ENCODE results near the gene C9orf72. TPM values are rescaled to one million over a fixed set of nuclear protein-coding genes. Genes with fewer than 3 reads are reported as not detected.

Gene C9orf72
- total and polyA plus RNA-seq, 9 of the 15 experiments (the other 6 are each of a cell fraction or from before 2014, with no cell fraction given), result 2.3 to 7.3 (median 4.1) TPM

DNA sequence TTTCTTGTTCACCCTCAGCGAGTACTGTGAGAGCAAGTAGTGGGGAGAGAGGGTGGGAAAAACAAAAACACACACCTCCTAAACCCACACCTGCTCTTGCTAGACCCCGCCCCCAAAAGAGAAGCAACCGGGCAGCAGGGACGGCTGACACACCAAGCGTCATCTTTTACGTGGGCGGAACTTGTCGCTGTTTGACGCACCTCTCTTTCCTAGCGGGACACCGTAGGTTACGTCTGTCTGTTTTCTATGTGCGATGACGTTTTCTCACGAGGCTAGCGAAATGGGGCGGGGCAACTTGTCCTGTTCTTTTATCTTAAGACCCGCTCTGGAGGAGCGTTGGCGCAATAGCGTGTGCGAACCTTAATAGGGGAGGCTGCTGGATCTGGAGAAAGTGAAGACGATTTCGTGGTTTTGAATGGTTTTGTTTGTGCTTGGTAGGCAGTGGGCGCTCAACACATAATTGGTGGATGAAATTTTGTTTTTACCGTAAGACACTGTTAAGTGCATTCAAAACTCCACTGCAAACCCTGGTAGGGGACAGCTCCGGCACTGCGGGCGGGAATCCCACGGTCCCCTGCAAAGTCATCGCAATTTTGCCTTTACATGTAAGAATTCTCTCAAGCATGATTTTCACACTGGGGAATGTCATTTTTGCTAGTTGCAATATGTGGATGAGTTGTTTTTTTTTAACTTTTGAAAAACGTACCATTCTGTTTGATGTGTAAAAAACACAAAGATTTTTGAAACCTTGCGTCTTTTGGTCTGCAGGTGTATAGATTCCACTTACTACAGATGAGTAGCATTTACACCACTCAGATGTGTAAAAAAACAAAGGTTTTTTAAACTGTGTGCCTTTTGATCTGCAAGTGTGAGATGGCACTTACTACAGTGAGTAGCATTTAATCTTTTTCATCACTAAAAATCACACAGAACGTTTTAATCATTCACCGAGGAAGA lies 631 bp upstream of the C9orf72 start (continued):
- TF ChIP-seq, protein P1, sequence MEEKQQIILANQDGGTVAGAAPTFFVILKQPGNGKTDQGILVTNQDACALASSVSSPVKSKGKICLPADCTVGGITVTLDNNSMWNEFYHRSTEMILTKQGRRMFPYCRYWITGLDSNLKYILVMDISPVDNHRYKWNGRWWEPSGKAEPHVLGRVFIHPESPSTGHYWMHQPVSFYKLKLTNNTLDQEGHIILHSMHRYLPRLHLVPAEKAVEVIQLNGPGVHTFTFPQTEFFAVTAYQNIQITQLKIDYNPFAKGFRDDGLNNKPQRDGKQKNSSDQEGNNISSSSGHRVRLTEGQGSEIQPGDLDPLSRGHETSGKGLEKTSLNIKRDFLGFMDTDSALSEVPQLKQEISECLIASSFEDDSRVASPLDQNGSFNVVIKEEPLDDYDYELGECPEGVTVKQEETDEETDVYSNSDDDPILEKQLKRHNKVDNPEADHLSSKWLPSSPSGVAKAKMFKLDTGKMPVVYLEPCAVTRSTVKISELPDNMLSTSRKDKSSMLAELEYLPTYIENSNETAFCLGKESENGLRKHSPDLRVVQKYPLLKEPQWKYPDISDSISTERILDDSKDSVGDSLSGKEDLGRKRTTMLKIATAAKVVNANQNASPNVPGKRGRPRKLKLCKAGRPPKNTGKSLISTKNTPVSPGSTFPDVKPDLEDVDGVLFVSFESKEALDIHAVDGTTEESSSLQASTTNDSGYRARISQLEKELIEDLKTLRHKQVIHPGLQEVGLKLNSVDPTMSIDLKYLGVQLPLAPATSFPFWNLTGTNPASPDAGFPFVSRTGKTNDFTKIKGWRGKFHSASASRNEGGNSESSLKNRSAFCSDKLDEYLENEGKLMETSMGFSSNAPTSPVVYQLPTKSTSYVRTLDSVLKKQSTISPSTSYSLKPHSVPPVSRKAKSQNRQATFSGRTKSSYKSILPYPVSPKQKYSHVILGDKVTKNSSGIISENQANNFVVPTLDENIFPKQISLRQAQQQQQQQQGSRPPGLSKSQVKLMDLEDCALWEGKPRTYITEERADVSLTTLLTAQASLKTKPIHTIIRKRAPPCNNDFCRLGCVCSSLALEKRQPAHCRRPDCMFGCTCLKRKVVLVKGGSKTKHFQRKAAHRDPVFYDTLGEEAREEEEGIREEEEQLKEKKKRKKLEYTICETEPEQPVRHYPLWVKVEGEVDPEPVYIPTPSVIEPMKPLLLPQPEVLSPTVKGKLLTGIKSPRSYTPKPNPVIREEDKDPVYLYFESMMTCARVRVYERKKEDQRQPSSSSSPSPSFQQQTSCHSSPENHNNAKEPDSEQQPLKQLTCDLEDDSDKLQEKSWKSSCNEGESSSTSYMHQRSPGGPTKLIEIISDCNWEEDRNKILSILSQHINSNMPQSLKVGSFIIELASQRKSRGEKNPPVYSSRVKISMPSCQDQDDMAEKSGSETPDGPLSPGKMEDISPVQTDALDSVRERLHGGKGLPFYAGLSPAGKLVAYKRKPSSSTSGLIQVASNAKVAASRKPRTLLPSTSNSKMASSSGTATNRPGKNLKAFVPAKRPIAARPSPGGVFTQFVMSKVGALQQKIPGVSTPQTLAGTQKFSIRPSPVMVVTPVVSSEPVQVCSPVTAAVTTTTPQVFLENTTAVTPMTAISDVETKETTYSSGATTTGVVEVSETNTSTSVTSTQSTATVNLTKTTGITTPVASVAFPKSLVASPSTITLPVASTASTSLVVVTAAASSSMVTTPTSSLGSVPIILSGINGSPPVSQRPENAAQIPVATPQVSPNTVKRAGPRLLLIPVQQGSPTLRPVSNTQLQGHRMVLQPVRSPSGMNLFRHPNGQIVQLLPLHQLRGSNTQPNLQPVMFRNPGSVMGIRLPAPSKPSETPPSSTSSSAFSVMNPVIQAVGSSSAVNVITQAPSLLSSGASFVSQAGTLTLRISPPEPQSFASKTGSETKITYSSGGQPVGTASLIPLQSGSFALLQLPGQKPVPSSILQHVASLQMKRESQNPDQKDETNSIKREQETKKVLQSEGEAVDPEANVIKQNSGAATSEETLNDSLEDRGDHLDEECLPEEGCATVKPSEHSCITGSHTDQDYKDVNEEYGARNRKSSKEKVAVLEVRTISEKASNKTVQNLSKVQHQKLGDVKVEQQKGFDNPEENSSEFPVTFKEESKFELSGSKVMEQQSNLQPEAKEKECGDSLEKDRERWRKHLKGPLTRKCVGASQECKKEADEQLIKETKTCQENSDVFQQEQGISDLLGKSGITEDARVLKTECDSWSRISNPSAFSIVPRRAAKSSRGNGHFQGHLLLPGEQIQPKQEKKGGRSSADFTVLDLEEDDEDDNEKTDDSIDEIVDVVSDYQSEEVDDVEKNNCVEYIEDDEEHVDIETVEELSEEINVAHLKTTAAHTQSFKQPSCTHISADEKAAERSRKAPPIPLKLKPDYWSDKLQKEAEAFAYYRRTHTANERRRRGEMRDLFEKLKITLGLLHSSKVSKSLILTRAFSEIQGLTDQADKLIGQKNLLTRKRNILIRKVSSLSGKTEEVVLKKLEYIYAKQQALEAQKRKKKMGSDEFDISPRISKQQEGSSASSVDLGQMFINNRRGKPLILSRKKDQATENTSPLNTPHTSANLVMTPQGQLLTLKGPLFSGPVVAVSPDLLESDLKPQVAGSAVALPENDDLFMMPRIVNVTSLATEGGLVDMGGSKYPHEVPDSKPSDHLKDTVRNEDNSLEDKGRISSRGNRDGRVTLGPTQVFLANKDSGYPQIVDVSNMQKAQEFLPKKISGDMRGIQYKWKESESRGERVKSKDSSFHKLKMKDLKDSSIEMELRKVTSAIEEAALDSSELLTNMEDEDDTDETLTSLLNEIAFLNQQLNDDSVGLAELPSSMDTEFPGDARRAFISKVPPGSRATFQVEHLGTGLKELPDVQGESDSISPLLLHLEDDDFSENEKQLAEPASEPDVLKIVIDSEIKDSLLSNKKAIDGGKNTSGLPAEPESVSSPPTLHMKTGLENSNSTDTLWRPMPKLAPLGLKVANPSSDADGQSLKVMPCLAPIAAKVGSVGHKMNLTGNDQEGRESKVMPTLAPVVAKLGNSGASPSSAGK (IDR thresholded peaks at IDR 0.05), result peak; percentile 68
- TF ChIP-seq TOE1 (IDR thresholded peaks at IDR 0.05; ENCODE audit: borderline replicate concordance) (no peak), TOE1 (CRISPR knock-in tag; IDR thresholded peaks at IDR 0.05; ENCODE audit: borderline replicate concordance, low read depth) (no peak), ARID1B (IDR thresholded peaks at IDR 0.05) (no peak), ZNF699 (CRISPR knock-in tag; IDR thresholded peaks at IDR 0.05; ENCODE audit: insufficient replicate concordance) (no peak)
- TF ChIP-seq, protein P2, sequence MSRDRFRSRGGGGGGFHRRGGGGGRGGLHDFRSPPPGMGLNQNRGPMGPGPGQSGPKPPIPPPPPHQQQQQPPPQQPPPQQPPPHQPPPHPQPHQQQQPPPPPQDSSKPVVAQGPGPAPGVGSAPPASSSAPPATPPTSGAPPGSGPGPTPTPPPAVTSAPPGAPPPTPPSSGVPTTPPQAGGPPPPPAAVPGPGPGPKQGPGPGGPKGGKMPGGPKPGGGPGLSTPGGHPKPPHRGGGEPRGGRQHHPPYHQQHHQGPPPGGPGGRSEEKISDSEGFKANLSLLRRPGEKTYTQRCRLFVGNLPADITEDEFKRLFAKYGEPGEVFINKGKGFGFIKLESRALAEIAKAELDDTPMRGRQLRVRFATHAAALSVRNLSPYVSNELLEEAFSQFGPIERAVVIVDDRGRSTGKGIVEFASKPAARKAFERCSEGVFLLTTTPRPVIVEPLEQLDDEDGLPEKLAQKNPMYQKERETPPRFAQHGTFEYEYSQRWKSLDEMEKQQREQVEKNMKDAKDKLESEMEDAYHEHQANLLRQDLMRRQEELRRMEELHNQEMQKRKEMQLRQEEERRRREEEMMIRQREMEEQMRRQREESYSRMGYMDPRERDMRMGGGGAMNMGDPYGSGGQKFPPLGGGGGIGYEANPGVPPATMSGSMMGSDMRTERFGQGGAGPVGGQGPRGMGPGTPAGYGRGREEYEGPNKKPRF (IDR thresholded peaks at IDR 0.05; ENCODE audit: low read depth, low read length), result no peak
- TF ChIP-seq, protein P3, sequence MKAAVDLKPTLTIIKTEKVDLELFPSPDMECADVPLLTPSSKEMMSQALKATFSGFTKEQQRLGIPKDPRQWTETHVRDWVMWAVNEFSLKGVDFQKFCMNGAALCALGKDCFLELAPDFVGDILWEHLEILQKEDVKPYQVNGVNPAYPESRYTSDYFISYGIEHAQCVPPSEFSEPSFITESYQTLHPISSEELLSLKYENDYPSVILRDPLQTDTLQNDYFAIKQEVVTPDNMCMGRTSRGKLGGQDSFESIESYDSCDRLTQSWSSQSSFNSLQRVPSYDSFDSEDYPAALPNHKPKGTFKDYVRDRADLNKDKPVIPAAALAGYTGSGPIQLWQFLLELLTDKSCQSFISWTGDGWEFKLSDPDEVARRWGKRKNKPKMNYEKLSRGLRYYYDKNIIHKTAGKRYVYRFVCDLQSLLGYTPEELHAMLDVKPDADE (conservative IDR thresholded peaks at IDR 0.05; ENCODE audit: control insufficient read depth, low read depth, low read length), result no peak
- TF ChIP-seq, protein P4, sequence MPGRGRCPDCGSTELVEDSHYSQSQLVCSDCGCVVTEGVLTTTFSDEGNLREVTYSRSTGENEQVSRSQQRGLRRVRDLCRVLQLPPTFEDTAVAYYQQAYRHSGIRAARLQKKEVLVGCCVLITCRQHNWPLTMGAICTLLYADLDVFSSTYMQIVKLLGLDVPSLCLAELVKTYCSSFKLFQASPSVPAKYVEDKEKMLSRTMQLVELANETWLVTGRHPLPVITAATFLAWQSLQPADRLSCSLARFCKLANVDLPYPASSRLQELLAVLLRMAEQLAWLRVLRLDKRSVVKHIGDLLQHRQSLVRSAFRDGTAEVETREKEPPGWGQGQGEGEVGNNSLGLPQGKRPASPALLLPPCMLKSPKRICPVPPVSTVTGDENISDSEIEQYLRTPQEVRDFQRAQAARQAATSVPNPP (IDR thresholded peaks at IDR 0.05; ENCODE audit: borderline replicate concordance, insufficient read depth, insufficient read length), result no peak

Data from K562 (cell line).